Dedifferentiated amniotic fluid mesenchymal stem cell (primary cell): ENCODE data around the gene EPS8L1.
A peak's percentile ranks its signal among the peaks of the same experiment; 100 is the strongest.

Experiments used
- DNase-seq: peaks from one replicate; pipeline ENCODE4 v3.0.0-alpha.2; 2016; ENCODE audit errors: extremely low spot score

Gene EPS8L1

DNA sequence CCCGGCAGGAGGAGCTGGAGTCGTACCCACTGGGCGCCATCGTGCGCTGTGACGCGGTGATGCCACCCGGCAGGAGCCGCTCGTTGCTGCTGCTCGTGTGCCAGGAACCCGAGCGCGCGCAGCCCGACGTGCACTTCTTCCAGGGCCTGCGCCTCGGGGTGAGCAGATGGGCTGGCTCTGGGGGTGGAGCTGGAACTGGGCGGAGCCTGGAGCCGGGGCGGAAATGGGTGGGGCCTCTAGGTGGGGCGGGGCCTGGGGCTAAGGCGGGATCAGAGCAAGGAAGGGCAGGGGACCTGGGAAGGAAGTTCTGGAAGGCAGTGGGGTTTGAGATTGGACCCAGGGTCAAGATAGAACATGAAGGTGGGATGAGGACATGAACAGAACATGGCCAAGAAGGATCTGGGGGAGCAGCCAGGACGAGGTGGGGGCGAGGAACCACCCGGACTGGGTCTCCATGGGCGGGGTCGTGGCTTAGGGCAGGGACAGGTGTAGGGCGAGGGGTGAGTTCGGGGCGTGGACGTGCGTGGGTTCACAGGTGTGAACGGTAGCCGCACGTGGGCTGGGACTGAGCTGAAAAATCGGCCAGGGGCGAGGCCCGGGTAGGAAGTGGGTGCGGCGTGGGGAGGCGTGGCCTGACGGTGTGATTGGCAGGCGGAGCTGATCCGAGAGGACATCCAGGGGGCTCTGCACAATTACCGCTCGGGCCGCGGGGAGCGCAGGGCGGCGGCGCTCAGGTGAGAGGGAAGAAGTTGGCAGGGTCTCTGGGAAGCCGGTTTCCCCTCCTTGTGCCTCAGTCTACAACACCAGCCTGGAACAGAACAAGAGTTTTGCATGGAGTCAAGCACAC is 4.7 kb downstream of the EPS8L1 start:
- no peak for DNase-seq

GRCh38 chr19:55080968-55081769 is 5.5 kb downstream of the EPS8L1 start:
- DNase-seq: no peak

GRCh38 chr19:55081770-55082019 is 6.0 kb downstream of the EPS8L1 start:
- no peak for DNase-seq

GRCh38 chr19:55082020-55082851 is 6.6 kb downstream of the EPS8L1 start:
- DNase-seq: no peak

- no peak for DNase-seq
These were observed 7.6 kb downstream of the EPS8L1 start for GRCh38 chr19:55083004-55083850.

- DNase-seq: no peak
These were observed 8.7 kb downstream of the EPS8L1 start for GRCh38 chr19:55084416-55084815.

DNA sequence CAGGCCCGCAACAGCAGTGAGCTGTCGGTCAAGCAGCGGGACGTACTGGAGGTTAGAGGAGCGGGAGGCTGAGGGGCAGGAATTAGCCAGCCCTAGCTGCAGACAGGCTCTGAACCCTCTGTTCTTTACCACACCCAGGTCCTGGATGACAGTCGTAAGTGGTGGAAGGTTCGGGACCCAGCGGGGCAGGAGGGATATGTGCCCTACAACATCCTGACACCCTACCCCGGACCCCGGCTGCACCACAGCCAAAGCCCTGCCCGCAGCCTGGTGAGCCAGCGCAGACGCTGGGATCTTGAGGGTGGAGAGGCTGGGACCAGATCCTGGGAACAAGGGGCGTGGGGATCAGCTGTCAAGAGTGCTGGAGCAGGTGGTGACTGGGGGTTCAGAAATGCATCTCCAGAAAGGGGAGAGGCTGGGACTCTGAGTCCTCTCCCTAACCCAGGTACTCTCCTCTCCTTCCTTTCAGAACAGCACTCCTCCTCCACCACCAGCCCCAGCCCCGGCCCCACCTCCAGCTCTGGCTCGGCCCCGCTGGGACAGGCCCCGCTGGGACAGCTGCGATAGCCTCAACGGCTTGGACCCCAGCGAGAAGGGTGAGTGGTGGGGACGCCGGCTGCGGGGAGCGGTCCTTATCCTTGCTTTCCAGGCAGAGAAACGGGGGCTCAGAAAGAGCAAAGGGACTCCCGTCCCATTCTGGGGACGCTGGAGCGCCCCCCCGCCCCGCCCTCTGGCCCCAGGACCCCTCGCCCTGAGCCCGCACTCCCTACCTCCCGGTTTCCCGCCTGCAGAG is 10.4 kb downstream of the EPS8L1 start:
- DNase-seq: no peak

- DNase-seq: peak; percentile 74
These were observed 11.3 kb downstream of the EPS8L1 start for GRCh38 chr19:55086730-55087541.

- DNase-seq: no peak
These were observed 11.9 kb downstream of the EPS8L1 start for GRCh38 chr19:55087542-55087901.

DNA sequence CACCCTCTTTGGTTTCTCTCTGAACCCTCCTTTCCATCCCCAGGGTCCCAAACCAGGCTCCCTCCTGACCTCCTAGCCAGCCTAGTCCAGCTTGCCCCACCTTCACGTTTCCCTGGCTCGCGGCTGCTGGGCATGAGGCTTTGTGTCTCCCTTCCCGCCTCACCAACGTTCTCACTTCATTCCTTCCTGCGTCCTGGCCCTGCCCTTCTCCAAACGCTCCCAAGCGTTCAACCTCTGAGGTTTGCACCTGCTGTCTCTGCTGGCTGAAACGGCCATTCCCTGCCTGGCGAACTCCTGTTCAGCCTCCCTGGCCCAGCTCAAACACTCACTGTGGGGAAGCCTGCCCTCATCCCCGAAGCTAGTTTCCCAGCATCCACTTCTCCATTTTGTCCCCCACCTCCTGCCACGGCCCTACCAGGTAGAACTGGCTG is 12.4 kb downstream of the EPS8L1 start:
- no peak for DNase-seq

- DNase-seq: peak; percentile 68
These were observed 13.1 kb downstream of the EPS8L1 start for GRCh38 chr19:55088543-55089341.

- no peak for DNase-seq
These were observed 13.8 kb downstream of the EPS8L1 start for GRCh38 chr19:55089342-55089944.

GRCh38 chr19:55090564-55090963 is 14.9 kb downstream of the EPS8L1 start:
- no peak for DNase-seq

DNA sequence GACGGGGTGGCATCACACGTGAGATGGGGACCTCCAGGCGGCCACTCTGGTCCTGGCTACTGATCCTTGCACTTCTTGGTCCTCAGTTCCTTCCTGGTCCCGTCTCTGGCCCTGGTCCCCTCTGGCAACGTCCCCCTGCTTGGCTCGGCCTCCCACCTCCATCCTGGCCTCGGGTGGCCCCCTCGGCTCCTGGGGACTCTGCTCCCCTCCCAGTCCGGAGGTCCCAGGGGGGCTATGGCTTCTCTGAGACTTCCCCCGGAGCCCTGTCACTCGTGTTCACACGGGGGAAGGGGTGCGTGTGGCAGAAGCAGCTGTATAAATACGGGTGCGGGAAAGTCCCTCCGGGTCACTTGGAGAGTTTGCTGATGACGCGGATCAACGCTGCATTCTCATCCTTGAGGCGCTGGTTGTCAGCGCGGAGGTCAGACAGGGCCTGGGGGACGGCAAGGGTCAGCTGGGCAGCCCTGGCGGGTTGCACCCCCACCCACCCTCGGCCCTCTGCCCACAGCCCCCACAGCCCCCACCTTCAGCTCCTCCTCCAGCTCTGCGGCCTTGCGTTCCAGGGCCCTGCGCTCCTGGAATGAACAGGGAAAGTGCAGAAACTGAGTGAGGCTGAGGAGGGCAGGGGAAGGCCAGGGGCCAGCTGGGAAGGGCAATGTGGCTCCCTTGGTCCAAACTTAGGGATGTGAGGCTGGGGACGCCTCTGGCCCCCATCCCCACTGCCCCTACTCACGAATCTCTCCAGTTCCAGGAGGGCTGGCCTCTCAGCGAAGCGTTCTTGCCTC is 15.6 kb downstream of the EPS8L1 start:
- no peak for DNase-seq

DNA sequence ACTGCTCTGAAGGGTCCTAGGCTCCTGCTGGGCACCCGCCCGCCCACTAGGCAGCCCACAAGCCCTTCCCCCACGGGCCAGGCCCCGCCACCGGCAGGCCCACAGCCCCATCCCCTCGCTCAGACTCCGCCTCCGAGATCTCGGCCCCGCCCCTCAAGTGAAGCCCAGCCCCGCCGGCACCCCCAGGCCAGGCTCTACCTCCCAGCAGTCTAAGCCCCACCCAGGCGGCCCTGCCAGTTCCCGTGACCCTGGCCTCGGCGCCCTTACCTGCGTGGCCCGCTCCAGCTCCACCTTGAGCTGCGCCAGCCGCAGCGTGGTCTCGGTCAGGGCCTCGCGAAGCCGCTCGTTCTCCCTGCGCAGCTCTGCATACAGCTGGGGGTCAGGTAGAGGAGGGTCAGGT is 16.3 kb downstream of the EPS8L1 start:
- no peak for DNase-seq

GRCh38 chr19:55092423-55093318 is 17.0 kb downstream of the EPS8L1 start:
- no peak for DNase-seq
